NCI-H446 (cell line): Measurements from ENCODE around the gene A2M.
"Not testable (repeated sequence)": the region's sequence is repeated elsewhere in the genome, so short reads cannot be mapped to it uniquely, and the experiment has no call there.

ENCODE experiments used
- DNase-seq, 2 experiments: peaks; one replicate each; lab custom pipeline; 2025; lab: John Stamatoyannopoulos, UW

A2M gene

GRCh38 chr12:9115731-9116559 is at the start of gene A2M:
Gene A2M (minus strand): TSS chr12:9115919. CDS start chr12:9115849, 70 bp downstream.
- DNase-seq = no peak

DNA sequence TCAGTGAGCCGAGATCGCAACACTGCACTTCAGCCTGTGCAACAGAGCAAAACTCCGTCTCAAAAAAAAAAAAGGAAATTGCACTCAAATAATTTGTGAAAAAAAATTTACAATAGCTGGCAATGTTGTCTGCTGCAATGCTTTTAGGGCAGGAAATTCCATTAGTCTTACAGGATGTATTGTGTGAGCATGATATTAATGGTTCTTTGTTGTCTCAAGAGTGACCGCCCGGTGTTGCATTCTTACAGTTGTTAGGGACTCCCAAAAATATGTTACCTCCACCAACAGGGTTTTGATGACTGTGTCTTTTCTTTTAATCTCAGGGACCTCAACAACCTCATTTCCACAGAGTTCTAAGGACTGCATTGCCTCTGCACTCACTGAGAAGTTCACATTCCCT is 47.7 kb upstream of the A2M start:
- DNase-seq = no peak

GRCh38 chr12:9156119-9156518 is 40.4 kb upstream of the A2M start:
- DNase-seq = no peak

DNA sequence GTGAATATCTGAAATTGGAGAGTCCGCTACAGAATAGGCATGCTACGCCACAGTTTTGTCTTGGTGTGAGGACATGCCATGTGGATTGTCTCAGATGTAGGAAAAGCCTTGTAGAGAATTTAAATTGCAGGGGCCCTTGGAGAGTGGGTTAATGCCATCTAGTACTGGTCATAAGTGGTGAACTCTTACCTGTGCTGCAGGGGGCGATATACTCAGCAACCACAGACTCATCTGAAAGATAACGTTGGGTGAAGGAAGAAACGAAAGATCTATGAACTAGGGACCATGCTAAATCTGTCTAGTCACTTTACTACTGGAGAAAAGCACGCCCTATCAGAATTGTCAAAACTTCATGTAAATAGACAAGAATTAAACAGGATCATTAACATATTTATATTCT is 33.7 kb upstream of the A2M start:
- DNase-seq = no peak

DNA sequence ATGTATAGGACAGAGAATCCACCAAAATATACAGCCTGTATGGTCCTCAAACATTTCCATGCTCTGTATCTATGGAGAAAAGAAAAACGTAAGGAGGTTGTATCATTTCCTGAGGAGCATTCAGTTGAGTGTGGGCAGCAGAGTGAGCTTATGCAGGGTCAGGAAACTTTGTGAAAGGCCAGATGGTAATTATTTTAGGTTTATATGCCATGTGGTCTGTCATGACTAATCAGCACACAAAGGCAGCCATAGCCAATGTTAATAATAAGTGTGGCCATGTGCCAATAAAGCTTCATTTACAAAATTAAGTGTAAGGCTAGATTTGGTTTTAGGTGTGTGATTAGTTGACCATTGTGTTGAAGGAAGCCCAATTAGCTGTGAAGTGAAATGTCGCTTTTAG is 33.2 kb upstream of the A2M start:
- DNase-seq = peak in 1 of 2 experiments; percentile 4

DNA sequence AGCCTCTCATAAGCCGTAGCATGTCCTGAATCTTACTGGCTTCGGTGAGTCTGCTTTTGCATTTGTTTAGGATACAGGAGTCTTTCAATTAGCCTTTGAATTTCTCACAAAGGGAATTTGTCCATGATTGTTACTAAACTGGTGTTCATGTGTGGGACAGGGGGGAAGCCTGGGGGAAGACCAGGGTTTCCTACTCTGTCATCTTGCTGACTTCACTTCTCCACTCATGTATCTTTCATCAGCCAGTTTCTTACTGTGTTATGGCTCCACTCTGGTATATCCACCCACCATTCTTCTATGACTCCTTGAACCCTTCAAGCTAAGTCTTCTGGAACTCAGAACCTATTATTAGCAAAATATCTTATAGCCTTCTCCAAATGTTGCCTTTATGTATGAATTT is 31.7 kb upstream of the A2M start:
- no peak for DNase-seq

DNA sequence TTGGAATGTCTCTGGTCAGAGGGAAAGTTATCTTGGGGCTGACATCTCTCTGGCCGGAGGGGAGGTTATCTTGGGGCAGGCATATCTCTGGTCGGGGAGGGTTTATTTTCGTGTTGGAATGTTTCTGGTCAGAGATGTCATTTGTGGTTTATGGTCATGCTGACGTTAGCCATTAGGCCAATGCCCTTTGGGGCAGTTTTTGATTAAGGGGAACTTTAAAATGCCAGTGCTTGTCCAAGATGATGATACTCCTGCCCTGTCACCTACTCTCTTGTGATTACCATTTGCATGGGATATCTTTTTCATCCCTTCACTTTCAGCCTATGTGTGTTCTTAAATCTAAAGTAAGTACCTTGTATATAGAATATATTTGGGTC is 29.0 kb upstream of the A2M start:
- no peak for DNase-seq

GRCh38 chr12:9143929-9144729 is 28.4 kb upstream of the A2M start:
- DNase-seq = no peak

DNA sequence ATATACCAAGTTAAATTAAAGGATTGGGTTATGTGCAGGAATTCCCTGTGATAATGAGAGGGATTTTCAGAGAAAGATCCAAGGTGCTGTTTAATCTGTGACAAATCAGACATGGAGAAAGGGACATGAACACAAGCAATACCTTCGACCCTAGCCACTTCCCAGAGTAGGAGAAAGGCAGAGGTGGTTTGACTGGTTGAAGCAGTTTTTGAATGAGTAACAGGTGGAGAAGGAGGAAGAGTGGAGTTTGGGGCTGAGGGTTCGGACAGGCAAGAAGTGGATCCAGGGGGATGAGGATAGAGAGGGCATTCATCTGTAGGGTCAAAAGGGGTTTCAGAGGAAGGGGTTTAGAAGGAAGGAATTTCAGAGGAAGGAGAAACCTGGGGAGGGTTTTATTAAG is 27.4 kb upstream of the A2M start:
- DNase-seq = no peak

GRCh38 chr12:9139588-9140290 is 24.0 kb upstream of the A2M start:
- not testable (repeated sequence) for DNase-seq

- DNase-seq = no peak
Measured at GRCh38 chr12:9135903-9136310, 20.2 kb upstream of the A2M start.

GRCh38 chr12:9134981-9135628 is 19.4 kb upstream of the A2M start:
- DNase-seq = peak in 1 of 2 experiments; percentile 3

DNA sequence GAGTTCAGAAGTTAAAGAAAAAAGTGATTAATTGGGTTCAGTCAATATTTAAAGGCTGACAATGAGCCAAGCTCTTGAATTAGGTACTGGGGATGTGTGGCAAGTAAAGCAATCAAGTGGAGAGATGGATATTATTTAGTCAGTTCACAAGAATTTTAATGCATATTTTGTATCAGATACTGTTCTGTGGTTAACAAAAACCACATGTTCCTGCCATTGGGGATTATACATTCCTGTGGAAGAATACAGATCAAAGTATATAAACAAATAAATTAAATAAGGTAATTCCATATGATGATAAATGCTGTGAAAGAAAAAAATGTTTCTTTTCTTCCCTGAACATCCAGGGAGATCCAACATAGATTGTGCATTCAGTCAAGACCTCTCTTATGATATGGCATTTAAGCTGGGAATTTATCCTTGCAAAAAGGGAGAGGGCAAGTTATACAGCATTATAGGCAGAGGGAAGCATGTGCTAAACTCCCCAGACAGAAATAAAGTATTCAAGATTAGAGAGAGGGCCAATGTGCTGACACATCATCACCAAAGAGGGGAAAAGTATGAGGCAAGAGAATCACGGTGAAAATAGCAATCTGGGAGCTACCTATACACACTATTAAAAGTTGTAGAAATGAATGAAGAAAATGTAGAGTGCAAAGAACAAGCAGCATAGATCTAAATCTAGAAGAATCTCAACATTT is 17.6 kb upstream of the A2M start:
- no peak for DNase-seq

DNA sequence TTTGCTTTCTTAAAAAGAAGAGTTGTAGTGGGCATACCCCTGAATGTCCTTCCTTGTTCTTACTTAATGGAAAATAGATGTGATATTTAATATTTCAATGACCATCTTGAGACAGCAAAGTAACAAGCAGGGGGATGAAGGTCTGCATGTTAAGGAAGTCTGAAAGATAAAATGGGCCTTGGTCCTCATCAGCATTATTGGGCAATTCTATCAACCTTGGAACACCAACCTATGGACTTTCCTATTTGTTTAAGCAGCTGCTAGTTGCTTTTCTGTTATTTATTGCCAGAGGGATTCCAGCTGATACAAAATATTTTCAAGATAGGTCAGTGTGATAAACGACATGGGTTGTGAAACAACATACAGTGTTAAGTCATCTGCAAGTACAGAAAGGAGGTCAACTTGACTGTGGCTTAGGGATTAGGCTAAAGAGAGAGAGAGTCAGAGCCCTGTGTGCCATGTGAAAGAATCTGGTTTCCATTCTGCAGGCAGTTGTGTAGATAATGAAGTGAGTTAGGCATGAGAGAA is 16.4 kb upstream of the A2M start:
- no peak for DNase-seq

DNA sequence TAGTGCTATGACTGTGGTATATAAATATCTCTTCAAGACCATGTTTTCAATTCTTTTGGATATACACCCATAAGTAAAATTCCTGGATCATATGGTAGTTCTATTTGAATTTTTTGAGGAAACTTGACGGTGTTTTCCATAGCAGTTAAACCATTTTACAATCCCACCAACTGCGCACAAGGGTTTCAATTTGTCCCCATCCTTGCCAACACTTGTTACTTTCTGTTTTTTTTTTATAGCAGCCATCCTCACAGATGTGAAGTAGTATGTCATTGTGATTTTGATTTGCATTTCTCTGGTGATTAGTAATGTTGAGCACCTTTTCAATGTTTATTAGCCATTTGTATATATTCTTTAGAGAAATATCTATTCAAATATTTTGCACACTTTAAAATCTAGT is 14.5 kb upstream of the A2M start:
- no peak for DNase-seq

- DNase-seq = no peak
Measured at GRCh38 chr12:9127936-9128663, 12.4 kb upstream of the A2M start.

DNA sequence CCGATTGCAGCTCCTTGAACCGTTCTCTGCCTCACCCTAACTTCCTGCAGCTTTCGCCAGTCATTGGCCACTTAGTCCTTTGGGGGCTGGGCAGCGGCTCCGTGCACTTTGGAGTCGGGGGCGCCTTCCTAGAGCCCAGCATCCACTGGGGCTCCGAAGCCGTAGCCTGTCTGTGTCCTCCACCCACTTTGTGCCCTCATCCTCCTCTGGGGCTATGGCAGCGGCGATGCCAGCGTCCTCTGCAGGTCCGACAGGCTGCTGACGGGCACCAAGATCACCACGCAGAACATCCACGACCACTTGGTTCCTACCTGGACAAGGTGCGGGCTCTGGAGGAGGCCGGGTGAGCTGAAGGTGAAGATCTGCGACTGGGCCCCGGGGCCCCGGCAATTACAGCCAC is 11.8 kb upstream of the A2M start:
- DNase-seq = no peak

GRCh38 chr12:9124383-9125031 is 8.8 kb upstream of the A2M start:
- no peak for DNase-seq

- no peak for DNase-seq
Measured at GRCh38 chr12:9123781-9124382, 8.2 kb upstream of the A2M start.
